ENCODE results near the gene CCNYL1. TPM values are rescaled to one million over a fixed set of nuclear protein-coding genes. Genes with fewer than 3 reads are reported as not detected.

Gene CCNYL1
- total and polyA plus RNA-seq, 12 donors, result 2.0 to 13.3 (median 6.6) TPM

- TF ChIP-seq POLR2A (IDR thresholded peaks at IDR 0.05), result no peak
- TF ChIP-seq, protein P1, sequence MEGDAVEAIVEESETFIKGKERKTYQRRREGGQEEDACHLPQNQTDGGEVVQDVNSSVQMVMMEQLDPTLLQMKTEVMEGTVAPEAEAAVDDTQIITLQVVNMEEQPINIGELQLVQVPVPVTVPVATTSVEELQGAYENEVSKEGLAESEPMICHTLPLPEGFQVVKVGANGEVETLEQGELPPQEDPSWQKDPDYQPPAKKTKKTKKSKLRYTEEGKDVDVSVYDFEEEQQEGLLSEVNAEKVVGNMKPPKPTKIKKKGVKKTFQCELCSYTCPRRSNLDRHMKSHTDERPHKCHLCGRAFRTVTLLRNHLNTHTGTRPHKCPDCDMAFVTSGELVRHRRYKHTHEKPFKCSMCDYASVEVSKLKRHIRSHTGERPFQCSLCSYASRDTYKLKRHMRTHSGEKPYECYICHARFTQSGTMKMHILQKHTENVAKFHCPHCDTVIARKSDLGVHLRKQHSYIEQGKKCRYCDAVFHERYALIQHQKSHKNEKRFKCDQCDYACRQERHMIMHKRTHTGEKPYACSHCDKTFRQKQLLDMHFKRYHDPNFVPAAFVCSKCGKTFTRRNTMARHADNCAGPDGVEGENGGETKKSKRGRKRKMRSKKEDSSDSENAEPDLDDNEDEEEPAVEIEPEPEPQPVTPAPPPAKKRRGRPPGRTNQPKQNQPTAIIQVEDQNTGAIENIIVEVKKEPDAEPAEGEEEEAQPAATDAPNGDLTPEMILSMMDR (IDR thresholded peaks at IDR 0.05), result no peak
- intact Hi-C loops (cut with DNase I), result loop anchor here in 1 of 2 donors (10.0 kb wide), 1 partner anchor 271 kb away; no protein-coding TSS in a partner anchor
- peaks cover 0 to 23% of the 10 kb centered on the region in 2 donors for H3K36me3 ChIP-seq (replicated peaks in 1 of 2)
- no peaks in the 10 kb centered on the region for H3K9me3 ChIP-seq (replicated peaks in 1 of 3)
- WGBS, 4 donors, result 92 to 98% (median 95%) methylated on average over 8 of the region's 8 CpGs
- no peak for DNase-seq
- H3K27me3 ChIP-seq, result no peaks in the 10 kb centered on the region
- peaks cover 22 to 44% of the 10 kb centered on the region in 2 donors for H3K4me1 ChIP-seq (replicated peaks in 1 of 2)
- no peak overlapping the region for H3K4me3 ChIP-seq
- no peak overlapping the region for H3K27ac ChIP-seq
These were observed 52.0 kb downstream of the CCNYL1 start for GRCh38 chr2:207763303-207763917.

DNA sequence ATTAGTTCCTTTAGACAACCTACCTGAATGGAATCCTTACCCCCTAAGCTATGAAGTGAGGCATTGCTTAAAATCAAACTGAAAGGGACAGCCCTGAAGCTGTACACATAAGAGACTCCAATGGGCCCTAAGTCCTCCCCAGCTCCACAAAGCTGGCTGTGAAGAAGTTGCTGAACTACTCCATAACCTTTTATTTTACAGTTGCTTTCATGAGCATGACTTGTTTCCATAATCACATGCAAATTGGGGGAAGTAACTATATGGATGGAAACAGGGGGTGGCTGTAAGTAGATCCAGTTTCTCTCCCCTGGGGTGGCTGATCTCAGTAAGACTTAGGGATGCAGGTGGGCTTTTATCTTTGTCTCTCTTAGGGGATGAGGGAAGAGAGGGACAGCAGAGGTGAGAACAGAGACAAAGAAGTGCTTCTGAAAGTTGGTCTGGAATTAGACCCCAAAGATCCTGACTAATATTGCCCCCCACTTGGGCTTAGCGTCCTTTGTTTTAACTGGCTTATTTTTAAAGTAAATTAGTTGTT, 52.7 kb downstream of the CCNYL1 start:
- intact Hi-C loops (cut with DNase I), result loop anchor here in 1 of 2 donors (10.0 kb wide), 1 partner anchor 271 kb away; no protein-coding TSS in a partner anchor
- peaks cover 22 to 46% of the 10 kb centered on the region in 2 donors for H3K4me1 ChIP-seq (replicated peaks in 1 of 2)
- no peaks in the 10 kb centered on the region for H3K9me3 ChIP-seq (replicated peaks in 1 of 3)
- TF ChIP-seq, protein P1 (IDR thresholded peaks at IDR 0.05), result no peak
- no peak for TF ChIP-seq POLR2A (IDR thresholded peaks at IDR 0.05)
- no peak overlapping the region for H3K27ac ChIP-seq
- no peaks in the 10 kb centered on the region for H3K27me3 ChIP-seq
- peaks cover 0 to 23% of the 10 kb centered on the region in 2 donors for H3K36me3 ChIP-seq (replicated peaks in 1 of 2)
- no peak overlapping the region for H3K4me3 ChIP-seq
- no peak for DNase-seq
- WGBS, 4 donors, result 74 to 83% (median 77%) methylated on average over 1 of the region's 1 CpG

DNA sequence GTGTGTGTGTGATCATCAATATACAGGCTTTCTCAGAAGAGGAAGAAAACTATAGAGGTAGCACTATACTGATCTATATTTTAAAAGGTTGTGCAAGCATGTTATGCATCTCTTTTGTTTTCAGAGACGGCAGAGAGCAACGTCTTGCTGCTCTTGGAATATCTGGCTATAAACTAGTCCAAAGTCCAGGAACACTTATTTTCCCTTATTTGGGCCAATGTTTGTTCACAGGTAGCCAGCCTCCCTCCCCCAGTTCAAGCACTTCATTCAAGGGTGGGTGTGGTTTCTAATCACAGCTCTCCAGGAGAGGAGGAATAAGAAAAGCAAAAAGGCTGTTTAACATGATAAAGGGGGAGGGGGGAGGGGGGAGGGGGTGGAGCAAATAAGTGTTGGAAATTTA, 54.1 kb downstream of the CCNYL1 start:
- no peak for DNase-seq
- Histone ChIP-seq H3K36me3 (replicated peaks in 1 of 2) (peaks cover 0 to 20% of the 10 kb centered on the region in 2 donors), H3K27me3 (no peaks in the 10 kb centered on the region), H3K4me1 (replicated peaks in 1 of 2) (peaks cover 22 to 46% of the 10 kb centered on the region in 2 donors), H3K27ac (no peak overlapping the region), H3K9me3 (replicated peaks in 1 of 3) (no peaks in the 10 kb centered on the region), H3K4me3 (no peak overlapping the region)
- intact Hi-C loops (cut with DNase I), result loop anchor here (5.0 to 10.0 kb wide), 2 partner anchors 269 to 272 kb away; no protein-coding TSS in a partner anchor
- WGBS, 4 donors, result 53 to 73% (median 56%) methylated on average over 2 of the region's 2 CpGs
- TF ChIP-seq POLR2A (IDR thresholded peaks at IDR 0.05), result no peak
- TF ChIP-seq, protein P1 (IDR thresholded peaks at IDR 0.05), result no peak

DNA sequence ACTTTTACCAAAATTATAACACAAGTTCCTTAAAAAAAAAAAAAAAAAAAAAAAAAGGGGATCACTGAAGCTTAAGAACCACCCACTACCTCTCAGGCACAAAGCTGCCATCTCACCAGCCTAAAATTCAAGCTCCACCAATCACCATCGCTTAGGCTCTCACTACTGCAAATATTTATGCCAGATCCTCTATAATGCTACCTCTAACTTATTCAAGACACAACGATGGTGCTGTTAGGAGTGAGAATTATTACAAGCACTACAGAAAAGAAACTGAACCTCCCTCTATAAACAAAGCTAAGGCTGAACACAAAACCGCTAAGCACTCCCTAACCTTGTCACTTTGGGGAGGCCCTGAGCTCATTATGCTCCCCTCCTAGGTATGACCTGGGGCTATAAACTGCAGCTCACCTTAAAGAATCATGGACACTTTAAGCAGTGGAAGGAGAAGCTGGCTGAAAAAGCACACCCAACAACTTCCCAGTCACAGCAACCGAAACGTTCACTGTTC, 54.7 kb downstream of the CCNYL1 start:
- H3K9me3 ChIP-seq (replicated peaks in 1 of 3), result no peaks in the 10 kb centered on the region
- peaks cover 0 to 20% of the 10 kb centered on the region in 2 donors for H3K36me3 ChIP-seq (replicated peaks in 1 of 2)
- no peak overlapping the region for H3K4me3 ChIP-seq
- intact Hi-C loops (cut with DNase I), result loop anchor here (5.0 to 10.0 kb wide), 2 partner anchors 269 to 271 kb away; no protein-coding TSS in a partner anchor
- WGBS, 4 donors, result 45 to 65% (median 56%) methylated on average over 5 of the region's 5 CpGs
- no peak for DNase-seq
- H3K27ac ChIP-seq, result no peak overlapping the region
- H3K27me3 ChIP-seq, result no peaks in the 10 kb centered on the region
- H3K4me1 ChIP-seq (replicated peaks in 1 of 2), result peaks cover 22 to 46% of the 10 kb centered on the region in 2 donors
- TF ChIP-seq, protein P1 (IDR thresholded peaks at IDR 0.05), result no peak
- TF ChIP-seq POLR2A (IDR thresholded peaks at IDR 0.05), result no peak

All from adrenal gland (tissue), 12 donors.